HG02852 (cell line): ENCODE measurements around the gene CFDP1.
A peak's percentile ranks its signal among the peaks of the same experiment; 100 is the strongest.

Experiments
- ATAC-seq: cut with Tn5 transposase; IDR thresholded peaks from one replicate; pipeline ENCODE4 v1.9.1; 2021; ENCODE audit warnings: mild to moderate bottlenecking, moderate library complexity; ENCODE audit not compliant: unreplicated experiment

CFDP1 gene

DNA sequence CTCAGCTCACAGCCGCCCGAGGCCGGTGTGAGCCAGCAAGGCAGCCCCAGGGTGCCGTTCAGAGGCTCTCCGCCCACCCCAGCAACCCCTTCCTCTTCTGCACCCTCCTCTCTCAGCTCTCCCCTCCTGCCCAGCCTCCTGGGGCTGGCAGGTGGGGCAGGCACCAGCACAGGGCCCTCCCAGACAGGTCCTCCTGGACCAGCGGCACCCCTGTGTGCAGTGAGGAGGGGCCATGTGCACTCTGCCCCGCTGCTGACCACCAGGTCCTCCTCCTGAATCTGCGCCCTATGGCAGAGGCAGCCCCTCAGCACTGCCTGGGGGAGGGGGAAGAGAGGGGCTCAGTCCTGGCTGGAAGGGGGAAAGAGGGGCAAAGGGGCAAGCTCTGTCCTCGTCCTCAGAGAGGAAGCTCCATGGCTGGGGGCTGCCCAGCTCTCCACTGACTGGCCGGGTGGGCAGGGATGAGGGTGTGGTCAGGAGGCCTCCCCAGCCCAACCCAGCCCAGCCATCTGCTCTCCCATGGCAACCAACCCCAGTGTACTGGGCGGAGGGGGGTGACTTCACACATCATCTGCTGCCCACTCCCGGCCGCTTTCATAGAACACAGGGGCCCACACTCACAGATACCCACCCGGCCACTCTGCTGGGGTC is 176.5 kb downstream of the CFDP1 start:
- ATAC-seq, result no peak

DNA sequence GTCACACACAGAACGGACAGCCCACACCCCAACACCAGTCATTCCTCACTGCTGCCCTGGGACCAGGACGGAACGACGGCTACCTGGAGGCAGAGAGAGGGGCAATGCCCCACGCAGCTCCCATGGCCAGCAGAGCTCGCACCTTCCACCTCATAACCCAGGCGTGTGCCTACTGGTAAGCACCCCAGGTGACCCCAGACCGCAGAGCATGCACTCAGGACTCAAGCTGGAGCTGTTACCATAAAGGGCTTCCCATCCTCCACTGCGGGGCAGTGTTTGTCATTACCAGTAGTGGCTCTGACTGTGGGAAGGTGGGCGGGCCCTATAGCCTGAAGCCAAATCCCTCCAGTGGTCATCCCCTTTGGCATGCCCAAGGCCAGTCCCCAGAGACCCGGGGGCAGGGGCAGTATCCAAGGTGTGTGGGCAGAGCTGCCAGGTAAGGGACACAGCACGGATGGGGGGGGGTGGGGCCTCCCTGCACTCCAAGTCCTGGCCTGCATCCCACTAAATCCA is 177.2 kb downstream of the CFDP1 start:
- no peak for ATAC-seq

DNA sequence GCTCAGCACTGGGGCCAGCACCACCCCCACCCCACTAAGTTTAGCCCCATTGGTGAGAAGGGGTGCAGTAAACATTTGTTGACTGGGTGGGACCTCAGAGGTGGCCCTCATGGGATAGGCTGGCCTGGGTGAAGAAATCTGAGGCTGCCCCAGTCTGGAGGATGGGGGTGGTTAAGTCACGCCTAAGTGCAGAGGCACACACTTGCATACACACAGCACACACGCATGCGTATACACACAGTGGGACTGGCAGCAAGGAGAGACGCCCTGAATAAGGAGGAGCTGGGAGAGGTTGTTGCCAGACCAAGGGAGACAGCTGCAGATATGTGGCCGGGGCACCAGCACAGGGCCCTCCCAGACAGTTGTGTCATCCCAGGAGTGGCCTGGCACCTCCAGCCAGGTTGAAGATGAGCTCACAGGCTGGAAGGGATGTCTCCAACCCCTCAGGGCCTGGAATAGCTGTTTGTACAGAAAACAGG is 178.9 kb downstream of the CFDP1 start:
- no peak for ATAC-seq

DNA sequence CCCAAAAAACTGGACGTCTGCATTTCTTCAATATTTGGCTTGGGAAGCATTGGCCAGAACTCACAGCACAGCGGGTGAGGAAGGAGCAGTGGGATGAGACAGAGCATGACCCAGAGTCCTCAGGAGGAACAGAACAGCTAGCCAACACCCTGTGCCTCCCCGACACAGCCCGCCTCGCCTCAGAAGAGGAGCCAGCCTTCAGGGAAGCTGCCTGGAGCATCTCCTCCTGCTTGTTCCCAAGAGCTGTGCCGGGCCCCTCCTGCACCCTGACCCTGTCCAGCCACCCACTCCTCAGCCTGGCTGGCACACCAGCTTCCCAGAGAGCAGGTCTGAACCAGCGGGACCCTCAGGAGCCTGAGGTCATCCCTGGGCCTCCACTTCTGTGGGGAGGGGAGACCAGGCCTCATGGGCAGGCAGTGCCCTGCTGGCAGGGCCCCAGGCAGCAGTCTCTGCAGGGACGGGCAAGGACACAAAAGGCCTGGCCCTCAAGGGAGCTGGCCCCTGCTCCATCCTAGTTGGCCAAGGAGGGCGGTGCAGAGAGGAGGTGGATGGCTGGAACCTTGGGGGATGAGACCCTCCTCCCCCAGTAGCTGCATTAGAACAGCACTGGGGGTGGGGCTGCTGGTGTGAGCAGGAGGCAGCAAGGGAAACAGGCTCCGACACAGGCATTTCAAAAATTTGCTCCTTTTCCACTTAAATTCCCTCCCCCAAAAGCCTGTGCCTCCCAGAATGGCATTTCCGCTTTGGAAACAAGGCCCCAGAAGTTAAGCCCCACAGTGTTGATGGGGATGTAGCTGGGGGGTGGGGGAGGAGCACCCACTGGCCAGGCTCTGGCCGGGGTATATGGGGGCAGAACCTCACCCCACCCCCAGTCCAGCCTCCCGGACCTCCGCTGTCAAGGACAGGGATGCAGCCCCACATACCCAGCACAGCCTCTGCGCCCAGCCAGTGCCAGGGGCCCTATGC is 180.1 kb downstream of the CFDP1 start:
- no peak for ATAC-seq

DNA sequence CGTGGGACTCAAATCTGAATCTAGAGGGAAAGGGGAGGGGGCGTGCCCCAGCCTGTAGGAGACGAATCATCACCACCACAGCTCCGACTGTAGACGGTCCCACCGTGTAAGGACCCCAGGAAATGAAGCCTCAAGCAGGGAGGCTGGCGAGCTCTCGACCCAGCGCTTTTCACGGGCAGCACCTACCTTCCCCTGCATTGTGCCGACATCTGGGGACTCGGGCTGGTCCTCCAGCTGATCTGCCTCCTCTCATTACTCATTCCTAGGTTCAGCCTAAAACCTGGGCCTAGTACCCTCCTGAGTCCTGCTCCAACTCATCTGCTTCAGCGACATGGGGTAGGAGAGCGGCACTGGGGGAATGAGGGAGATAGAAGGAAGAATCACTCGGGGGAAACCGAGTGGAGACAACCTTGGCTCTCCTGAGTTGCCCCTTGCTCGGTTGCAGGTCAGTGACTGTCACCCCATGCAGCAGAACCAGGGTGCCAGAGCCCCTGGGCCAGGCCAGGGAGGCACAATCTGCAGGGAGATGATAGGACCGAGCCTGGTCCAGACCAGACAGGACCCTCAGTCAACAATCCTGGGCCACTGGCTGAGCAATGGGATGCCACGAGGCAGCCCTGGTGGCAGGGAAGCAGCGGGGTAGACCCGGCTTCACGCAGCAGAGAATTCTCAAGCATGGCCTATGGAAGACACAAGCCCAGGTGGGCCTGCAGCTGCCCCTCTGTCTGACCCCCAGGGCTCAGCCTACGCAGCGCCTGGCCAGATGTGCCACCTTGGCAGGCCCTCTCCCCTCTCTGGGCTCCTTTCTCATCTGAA is 181.0 kb downstream of the CFDP1 start:
- ATAC-seq, result no peak

DNA sequence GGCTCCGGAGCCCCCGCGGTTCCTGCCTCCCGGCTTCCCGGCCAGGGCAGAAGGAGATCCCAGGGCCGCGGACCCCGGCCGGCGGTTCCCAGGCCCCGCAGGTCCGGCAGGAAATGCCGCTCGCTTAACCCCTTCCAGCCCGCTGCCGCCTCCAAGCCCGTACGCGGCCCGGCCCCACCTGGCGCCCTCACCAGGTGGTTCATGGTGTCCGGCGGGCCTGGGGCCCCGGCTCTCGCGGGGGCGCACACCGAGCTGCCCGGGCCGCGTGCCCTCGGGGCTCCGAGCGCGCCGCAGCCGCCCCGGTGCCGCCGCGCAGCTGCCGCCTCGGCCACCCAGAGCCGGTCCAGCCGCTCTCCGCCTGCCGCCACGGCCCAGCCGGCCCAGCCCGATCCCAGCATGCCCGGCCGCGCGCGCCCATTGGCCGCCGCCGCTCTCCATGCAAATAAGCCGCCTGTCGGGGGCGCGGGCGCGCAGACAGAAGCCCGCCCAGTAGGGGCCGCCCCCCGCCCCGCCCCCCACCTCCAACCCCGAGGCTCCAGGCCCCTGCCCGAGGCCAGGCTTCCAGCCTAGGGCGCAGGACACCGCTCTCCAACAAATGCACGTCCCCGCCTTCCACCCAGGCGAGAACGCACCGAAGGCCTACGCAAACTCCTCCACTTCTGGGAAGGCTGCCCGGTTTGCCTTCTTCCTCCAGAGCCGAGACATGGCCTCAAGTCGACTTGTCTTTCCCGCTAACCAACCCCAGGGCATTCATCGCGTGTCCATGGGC is 181.8 kb downstream of the CFDP1 start, which contains the start of gene BCAR1:
Gene BCAR1, minus strand, starts transcription at position 345 of the 769 bp plus-strand sequence. Its CDS starts 142 bp downstream, at position 203.
- peak; percentile 79 for ATAC-seq

DNA sequence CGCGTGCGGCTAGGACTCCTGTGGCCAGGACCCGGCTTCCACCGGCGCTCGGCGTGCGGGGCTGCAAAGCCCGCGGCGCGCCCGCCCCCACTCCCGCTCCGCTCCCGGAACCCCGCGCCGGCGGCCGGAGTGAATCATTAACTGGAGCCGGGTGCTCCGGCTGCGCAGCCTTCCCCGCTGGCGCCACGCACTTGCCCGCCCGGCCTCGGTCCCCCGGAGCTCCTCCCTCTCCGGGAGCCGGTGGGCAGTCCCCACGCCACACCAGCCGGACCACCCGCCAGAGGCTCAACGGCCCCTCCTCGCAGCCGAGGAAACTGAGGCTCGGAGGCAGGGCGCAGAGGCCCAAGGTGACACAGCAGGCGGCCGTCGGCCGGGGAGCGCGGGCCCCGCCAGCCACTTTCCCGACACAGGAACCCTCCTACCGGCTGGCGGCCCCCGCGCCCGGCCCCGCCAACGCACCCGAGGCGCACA is 182.5 kb downstream of the CFDP1 start:
- peak; percentile 36 for ATAC-seq

DNA sequence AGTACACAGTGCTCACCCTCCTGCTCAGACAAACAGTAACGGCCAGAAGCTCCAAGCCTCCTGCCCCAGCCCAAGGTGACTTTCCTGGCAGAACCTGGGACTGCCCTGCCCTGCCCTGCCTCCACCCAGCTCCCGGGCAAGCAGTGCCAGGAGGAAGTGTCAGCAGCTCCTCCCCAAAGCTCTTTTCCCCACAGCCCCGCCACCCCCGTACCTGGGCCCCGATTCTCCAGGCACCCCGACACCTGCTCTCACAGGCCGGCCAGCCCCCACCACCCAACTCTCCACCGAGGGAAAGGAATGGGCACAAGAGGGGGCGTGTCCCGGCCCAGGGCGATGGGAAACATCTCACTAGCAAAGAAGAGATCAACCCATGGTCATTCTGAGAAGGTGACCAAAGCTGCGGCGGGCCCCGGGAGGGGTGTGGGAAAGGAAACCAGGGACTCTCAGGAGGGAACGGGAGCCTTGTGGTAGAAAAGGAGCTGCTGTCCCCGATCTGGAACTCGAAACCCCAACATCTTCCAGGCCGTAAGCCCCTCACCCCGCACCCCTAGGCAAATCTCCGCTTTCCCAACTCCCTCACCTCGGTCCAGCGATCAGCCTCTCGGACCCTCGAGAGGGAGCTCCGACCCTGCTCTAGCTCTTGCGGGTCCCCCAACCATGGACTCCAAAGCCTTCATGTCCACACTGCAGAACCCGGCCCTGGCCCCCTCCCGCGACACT is 183.1 kb downstream of the CFDP1 start:
- no peak for ATAC-seq

DNA sequence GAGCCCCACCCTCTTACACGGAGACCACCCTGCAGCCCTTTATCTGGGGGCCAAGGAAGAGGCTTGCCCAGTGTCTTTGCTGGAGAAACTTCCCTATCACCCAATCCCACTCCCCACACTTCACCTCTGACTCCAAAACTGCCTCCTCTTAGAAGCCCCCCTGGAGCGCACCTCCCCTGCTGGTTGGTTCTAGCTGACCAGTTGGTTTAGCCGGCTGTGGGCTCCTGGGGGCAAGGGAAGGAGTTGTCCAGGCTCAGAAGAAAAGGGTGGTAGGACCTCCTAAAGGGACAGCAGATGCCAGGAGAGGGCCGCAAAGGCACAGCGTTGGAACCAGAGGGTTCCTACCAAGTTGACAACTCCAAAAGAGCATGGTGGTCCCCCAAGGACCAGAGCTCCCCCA is 183.9 kb downstream of the CFDP1 start:
- ATAC-seq, result no peak

DNA sequence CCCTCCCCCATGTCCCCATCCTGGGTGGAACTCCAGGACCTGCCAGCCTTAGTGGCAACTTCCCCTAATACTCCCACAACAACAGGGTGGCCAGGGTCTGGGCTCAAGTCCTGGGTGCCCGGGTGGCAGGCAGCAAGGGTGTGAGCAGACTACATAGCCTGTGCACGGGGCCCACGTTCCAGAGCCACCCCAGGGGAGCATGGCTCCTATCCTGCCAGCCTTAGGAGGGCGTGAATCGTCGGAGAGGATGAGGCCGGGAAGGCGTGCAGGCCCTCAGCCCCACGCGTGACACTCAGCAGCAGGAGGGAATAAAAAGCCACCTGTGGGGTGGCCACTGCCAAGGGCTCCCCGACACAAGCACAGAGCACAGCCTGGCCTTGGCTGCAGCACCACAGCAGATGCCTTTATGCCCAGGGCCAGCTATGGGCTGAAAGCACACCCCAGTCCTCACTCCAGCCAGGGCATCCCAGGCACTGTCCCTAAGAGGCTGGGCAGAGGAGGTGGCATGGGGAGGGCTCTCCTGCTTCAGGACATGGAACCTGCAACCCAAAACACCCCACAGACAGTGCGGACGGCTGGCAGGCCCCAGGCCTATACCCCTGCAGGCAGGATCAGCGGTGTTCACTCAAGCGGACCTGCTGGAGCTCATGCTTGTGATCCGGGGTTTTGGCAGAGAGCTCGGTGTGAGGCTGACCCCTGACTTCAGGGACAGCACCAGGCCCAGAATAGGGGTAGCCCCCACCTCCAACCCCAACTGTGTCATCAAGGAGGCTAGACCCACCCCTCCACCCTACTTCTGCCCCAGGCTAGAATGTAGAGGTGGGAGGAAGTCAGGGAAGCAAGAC is 184.5 kb downstream of the CFDP1 start:
- no peak for ATAC-seq

DNA sequence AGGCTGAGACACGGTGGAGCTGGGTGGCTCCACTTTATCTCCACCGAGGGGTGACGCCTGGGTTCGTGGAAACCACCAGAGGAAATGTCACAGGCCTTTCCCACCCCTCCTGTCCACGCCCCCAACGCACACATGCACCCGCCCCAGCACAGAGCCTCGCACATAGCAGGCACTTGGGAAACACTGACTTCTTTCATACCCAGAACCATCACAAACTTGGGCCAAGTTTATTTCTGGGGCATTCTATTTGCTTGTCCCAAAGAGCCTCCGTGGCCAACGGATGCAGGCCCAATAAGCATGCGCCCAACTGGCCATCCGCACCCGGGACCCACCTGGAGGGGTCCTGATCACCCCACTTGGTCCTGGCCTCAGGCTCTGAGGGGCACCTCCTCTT is 185.2 kb downstream of the CFDP1 start:
- ATAC-seq, result no peak

DNA sequence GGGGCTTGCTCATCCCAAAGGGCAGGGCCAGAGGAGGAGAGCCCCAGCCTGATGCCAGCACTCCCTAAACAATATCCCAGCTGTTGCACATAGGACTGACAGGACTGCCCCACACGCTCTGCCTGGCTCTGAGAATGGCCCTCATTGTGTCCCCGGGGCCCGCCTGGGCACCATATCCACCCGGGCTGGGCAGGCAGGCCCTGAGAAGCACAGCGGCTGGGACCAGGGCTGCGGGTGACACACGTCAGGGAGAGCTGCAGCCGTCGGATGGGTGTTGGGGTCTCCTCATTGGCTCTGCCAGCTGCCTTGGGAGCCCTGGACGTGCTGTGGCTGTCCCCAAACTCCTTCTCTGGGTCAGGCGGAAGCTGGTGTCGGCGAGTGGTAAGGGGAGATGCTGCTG is 186.1 kb downstream of the CFDP1 start:
- no peak for ATAC-seq

DNA sequence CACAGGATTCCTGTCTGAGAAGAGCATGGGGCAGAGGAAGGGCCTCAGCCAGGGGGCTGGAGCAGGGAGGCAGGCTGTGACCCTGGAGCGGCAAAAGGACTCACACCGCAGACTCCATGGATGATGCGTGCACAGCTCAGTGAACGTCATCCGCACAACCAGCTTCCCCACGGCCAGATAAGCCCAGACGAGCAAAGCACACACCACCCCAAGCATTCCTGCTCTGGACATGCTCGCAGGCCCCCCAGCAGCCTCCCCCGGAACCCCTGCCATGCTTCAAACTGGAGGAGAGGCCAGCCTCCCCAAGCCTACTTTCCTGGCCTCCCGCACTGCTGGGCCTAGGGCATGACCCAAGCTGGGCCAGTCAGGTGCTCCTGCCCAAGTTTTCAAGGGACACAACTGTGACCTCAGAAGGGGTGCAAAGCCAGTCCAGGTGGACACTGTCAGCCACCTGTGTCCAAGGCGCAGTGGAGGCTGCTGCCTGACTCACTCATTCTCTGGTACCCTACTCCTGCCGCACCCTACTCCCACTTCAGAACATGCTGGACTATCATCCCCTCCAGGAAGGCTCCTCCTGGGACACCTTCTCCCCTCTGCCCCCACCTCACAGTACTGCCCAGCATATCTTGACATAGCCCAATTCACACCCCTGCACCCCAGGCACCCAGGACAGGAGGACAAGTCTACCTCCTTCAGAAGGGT is 186.6 kb downstream of the CFDP1 start:
- no peak for ATAC-seq

DNA sequence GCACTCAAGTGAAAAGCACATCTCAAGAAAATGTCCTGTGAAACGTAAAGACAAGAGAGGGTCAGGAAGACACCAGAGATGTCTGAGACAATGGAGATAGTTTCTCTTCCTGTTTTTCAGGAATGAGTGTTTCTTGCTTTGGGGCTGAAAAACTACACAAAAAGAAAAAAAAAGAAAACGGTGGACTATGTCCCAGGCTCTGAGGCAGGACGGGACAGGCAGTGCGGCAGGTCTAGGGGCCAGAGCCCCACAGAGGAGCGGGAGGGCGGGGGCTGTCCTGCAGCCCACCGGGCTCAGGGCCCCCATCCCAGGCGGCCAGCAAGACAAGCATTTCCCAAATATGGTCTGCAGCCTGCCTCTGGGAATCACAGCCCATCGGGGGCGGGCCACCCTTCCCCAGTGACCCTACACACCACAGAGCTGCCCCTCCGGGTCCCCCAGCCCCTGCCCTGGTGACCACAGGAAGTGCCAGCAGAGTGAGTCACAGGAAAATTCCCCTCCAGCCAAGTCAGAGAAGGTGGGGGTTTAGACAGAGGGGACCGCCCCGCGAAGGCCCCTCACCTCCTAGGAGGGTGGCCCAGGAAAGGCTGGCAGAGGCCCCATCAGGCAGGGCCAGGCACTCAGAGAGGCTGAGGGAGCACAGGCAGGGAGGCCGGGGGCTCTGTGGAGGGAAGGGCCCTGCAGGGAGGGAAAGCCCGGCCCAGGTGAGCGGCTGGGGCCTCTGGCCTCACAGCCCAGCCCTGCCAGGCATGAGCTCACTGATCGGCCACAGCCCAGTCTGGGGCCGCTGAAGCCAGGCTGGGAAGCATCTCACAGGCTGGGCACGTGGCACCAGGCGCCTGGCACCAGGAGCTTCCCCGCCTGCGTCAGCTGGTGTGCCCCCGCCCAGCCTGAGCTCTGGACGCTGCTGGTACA is 188.2 kb downstream of the CFDP1 start:
- no peak for ATAC-seq

DNA sequence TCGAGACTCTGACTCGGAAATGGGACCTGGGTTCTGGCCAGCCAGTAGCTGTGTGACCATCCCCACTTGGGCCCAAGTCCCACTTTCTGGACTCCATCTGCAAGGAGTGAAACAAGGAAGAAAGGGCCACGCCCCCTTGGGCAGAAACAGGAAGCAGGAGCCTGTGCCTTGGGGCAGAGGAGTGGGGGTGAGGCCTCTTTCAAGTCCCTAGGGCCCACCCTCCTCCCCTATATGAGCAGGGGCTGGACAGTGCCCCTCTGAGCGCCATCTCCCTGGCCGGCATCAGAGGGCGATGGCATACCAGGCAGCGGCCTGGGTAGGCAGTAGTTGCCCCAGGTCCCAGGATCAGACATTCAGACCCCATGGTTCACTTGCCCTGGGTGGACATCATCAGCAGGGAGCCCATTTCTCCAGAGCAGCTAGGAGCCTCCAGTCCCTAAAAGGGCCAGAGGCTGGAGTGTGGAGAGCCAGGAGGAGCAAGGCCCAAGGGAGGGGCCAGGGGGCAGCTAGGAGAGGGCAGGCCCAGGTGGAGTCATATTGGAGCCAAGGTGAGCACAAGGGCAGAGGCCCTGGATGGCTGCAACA is 189.0 kb downstream of the CFDP1 start:
- ATAC-seq, result no peak
